T-helper 22 cell (primary cell): ENCODE data around the gene TLR6.
"Not testable (repeated sequence)": the region's sequence is repeated elsewhere in the genome, so short reads cannot be mapped to it uniquely, and the experiment has no call there.

ENCODE experiments used
- DNase-seq: peaks from one replicate; pipeline ENCODE4 v3.0.0-alpha.2; 2020; ENCODE audit warnings: low read depth

Gene TLR6

GRCh38 chr4:38785041-38785790 lies 71.4 kb downstream of the TLR6 start:
- DNase-seq: no peak

- no peak for DNase-seq
These were observed 72.5 kb downstream of the TLR6 start for GRCh38 chr4:38784141-38784540.

DNA sequence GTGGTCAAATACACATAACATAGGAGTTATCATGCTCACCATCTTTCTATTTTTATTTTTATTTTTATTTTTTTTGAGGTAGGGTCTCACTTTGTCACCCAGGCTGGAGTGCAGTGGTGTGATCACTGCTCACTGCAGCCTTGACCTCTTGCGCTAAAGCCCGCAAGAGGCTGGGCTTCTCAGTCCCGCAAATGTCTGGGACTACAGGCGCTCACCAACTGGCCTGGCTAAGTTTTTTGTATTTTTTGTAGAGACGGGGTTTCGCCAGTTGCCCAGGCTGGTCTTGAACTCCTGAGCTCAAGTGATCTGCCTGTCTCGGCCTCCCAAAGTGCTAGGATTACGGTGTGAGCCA lies 73.5 kb downstream of the TLR6 start:
- no peak for DNase-seq

- DNase-seq: no peak
These were observed 74.0 kb downstream of the TLR6 start, which contains the start of gene TLR10 for GRCh38 chr4:38782452-38783108. TLR10 (minus strand) TSS chr4:38782990; CDS start chr4:38775590, 7,400 bp downstream.

DNA sequence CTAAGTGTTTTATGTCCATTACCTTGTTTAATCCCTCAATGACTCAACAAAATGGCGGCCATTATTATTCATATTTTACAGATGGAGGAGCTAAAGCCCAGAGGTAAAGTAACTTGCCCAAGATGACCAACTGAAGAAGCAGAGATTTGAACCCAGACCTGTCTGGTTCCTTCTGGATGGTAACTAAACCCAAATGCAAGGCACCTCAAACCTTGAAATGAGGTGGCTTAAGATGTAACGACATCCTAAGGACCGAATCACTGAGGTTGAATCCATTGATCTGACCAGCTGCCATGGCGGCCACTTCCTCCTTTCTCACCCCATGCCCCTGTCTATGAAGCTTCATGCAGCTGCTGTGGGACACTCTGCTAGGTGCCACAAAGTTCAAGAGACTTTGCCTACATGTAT lies 74.8 kb downstream of the TLR6 start:
- no peak for DNase-seq

GRCh38 chr4:38780833-38781484 lies 75.7 kb downstream of the TLR6 start:
- DNase-seq: no peak

DNA sequence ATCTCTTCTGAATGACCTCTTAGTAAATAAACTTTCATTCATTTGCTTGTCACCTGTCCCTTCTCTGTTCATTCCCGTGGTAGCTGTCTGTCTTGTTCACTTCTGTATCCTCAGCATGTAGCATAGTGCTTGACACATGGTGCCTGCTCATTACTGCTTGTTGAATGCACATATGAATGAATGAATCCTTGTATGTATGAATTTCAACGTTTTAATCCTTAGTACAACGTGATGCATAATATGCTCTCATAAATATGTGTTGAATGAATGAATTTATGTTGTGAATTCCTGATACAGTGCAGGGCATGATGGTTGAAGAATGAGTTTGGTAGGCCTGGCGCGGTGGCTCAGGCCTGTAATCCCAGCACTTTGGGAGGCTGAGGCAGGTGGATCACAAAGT lies 76.8 kb downstream of the TLR6 start:
- no peak for DNase-seq

- not testable (repeated sequence) for DNase-seq
These were observed 78.7 kb downstream of the TLR6 start for GRCh38 chr4:38777925-38778324.

DNA sequence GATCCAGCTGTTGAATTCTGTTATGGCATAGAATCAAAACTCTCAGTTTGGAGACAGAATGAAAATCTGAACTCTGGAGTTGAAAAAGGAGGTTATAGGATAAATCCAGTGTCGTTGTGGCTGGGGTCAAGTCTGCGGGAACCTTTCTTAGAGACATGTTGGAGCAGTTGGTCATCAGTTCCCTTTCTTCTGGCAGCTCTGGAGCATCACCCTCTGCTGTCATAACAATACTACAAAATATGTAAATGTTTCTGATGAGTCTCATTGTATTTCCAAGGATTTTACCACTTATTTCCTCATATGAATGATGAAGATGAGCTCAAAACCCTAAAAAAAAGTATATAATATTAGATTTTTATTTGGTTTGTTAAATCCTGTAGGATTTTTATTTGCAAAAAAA lies 81.3 kb downstream of the TLR6 start:
- no peak for DNase-seq

GRCh38 chr4:38774181-38774955 lies 82.2 kb downstream of the TLR6 start:
- no peak for DNase-seq
